Limb (tissue), 2 donors: ENCODE results near the gene LCE1D.

Source experiments
- DNase-seq, 2 donors: peaks; one replicate each; pipeline ENCODE4 v3.0.0-alpha.2; 2016; ENCODE audit errors: extremely low spot score in 2 of 2

Gene LCE1D

GRCh38 chr1:152811671-152812070 is 15.2 kb downstream of the LCE1D start, which contains the start of gene LCE1B:
Gene LCE1B, plus strand, starts transcription at chr1:152811971. Its CDS starts 476 bp downstream, at chr1:152812447.
- DNase-seq = no peak

- no peak for DNase-seq
Observed at GRCh38 chr1:152817309-152817708, 20.8 kb downstream of the LCE1D start.

- DNase-seq = no peak
Observed at GRCh38 chr1:152823294-152823693, 26.8 kb downstream of the LCE1D start.

GRCh38 chr1:152824964-152825363 is 28.4 kb downstream of the LCE1D start:
- DNase-seq = no peak

- no peak for DNase-seq
Observed at GRCh38 chr1:152827173-152827572, 30.7 kb downstream of the LCE1D start, which contains the start of gene LCE1A. Gene LCE1A, plus strand, starts transcription at chr1:152827473. Its CDS starts 0 bp downstream, at chr1:152827473.

- no peak for DNase-seq
Observed at GRCh38 chr1:152836870-152837269, 40.3 kb downstream of the LCE1D start.

GRCh38 chr1:152842556-152842955 is 46.0 kb downstream of the LCE1D start, which contains the start of gene LCE6A:
Gene LCE6A, plus strand, starts transcription at chr1:152842856. Its CDS starts 665 bp downstream, at chr1:152843521.
- DNase-seq = no peak
